ENCODE data around the gene KSR1. TPM values are rescaled to one million over a fixed set of nuclear protein-coding genes. Genes with fewer than 3 reads are reported as not detected.

Gene KSR1
- total and polyA plus RNA-seq, 9 of the 15 experiments (the other 6 are each of a cell fraction or from before 2014, with no cell fraction given) = 1.4 to 51.7 (median 18.4) TPM

- TF ChIP-seq E2F5 (CRISPR knock-in tag; IDR thresholded peaks at IDR 0.05) (no peak), HMGN3 (IDR thresholded peaks at IDR 0.05; ENCODE audit: borderline replicate concordance, extremely low read depth, insufficient read length, low read depth, low read length) (peak; percentile 70), ZMIZ1 (IDR thresholded peaks at IDR 0.05; ENCODE audit: low read depth in 2 of 2, low read length in 2 of 2) (no peak), POU5F1 (IDR thresholded peaks at IDR 0.05; ENCODE audit: borderline replicate concordance, low read depth, low read length, partially characterized antibody) (no peak), CREM (IDR thresholded peaks at IDR 0.05; ENCODE audit: low read depth) (no peak), CREB5 (CRISPR knock-in tag; IDR thresholded peaks at IDR 0.05) (no peak), RNF2 (IDR thresholded peaks at IDR 0.05) (no peak), MTF1 (CRISPR knock-in tag; IDR thresholded peaks at IDR 0.05; ENCODE audit: borderline replicate concordance) (no peak), HDGF (IDR thresholded peaks at IDR 0.05) (no peak), PTRF (tag; IDR thresholded peaks at IDR 0.05) (no peak), KAT7 (CRISPR knock-in tag; IDR thresholded peaks at IDR 0.05; ENCODE audit: borderline replicate concordance) (no peak), GTF2B (IDR thresholded peaks at IDR 0.05; ENCODE audit: extremely low read depth, insufficient read length) (no peak), MAFF (IDR thresholded peaks at IDR 0.05; ENCODE audit: low read length) (no peak), VEZF1 (CRISPR knock-in tag; IDR thresholded peaks at IDR 0.05) (peak; percentile 35; the same call in 1 of the 2 replicates), ASH1L (IDR thresholded peaks at IDR 0.05; ENCODE audit: borderline replicate concordance, low read depth, partially characterized antibody) (no peak), POLR2G (IDR thresholded peaks at IDR 0.05; ENCODE audit: low read depth, low read length) (peak; percentile 60; the same call in 1 of the 2 replicates), TBL1XR1 (IDR thresholded peaks at IDR 0.05; ENCODE audit: low read length in 2 of 2) (no peak), ZNF584 (CRISPR knock-in tag; IDR thresholded peaks at IDR 0.05; ENCODE audit: low read depth) (no peak; the same call in 1 of the 2 replicates), MTA3 (IDR thresholded peaks at IDR 0.05; ENCODE audit: borderline replicate concordance) (no peak), TBP (optimal IDR thresholded peaks at IDR 0.05; ENCODE audit: low read depth, low read length) (no peak)
Measured at GRCh38 chr17:27577121-27577761, 121.0 kb downstream of the KSR1 start (continued).
